IPS-NIHi7 (cell line): Measurements from ENCODE around the gene RHBDD1.
A peak's percentile ranks its signal among the peaks of the same experiment; 100 is the strongest.

Experiments used
- DNase-seq: peaks from one replicate; pipeline ENCODE4 v3.0.0; 2012; ENCODE audit warnings: mixed read lengths; ENCODE audit errors: extremely low spot score

The RHBDD1 gene

GRCh38 chr2:226916669-226917068 lies 80.8 kb downstream of the RHBDD1 start:
- no peak for DNase-seq

- no peak for DNase-seq
Observed at GRCh38 chr2:226932443-226932842, 96.6 kb downstream of the RHBDD1 start.

DNA sequence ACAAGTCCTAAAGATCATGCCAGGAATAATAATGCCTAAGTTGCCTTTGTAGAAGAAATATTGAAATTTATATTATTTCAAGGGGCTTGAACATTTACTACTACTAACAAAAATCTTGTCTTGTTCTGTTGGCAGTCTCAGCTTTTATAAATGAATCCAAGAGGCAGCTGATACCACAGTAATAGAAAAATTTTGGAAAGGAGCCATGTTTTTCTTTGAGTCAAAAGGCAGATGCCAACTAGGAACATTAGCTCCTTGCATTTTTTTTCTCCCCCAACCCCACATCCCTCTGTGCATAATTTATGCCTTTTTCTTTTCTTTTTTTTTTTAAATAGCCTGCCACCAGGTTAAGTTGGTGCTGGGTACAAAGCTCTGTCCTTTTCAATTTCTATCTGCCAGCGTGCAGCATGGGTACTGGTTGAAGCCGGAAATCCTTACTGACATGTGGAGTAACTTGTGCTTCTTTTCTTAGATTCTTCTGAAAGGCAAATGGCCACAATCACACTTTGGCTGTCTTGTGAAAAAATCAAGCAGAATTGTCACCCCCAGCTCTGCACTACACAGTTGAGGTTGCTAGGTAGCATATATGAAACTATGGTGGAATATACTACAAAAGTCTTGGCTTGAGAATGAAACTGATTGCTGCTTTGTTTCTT lies 98.8 kb downstream of the RHBDD1 start:
- DNase-seq: no peak

DNA sequence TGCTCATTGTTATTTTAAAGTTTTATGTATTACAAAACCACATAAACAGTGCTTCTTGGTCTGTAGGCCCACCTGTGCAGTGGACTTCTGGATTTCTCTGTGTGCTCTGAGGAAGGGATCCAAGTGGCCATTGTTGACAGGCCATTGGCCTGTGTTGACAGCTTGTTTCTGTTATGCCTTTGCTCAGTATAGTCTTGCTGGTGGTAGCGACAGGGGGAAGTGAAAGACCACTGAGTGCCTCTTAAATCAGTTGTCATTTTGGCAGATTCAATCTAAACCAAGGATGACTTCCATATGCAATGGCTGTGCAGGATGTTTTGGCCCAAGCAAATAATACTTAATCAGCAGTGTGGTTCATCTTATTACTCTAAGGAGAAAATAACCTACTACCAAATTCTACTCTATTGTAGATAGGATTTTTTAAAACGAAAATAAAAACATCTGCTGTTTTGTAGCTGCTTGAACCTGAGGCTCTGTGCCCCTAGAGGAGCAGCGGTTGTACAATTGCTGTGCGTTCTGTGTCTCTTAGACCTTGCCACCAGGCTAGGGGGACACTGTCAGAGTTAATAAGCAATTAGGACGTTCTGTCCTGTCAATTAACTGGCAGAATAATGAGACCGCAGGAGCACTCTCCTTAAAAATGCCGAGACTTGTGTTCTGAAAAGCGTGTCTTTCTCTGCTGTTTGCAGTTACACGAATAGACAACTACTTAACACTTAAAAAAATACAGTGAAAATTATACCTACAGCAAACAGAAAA lies 108.2 kb downstream of the RHBDD1 start:
- no peak for DNase-seq

GRCh38 chr2:226953206-226953605 lies 117.4 kb downstream of the RHBDD1 start:
- DNase-seq: no peak

DNA sequence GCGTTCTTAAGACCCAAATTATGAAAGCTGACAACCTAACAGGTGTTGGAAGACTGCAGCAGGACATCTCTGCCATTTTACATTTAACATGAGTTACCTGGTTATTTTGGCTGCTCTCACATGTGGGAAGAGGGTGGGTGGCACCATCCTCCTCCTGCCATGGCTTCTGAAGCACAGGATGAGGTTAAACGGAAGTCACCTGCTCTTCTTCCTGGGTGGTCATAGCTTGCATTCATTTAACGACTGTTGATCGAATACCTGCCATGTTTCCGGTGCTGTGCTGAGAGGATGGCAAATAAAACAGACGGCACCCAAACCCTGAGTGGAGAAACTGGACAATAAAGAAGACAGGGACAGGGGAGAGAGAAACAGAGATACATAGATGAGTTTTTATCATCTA lies 118.0 kb downstream of the RHBDD1 start:
- DNase-seq: no peak

GRCh38 chr2:226956659-226957058 lies 120.8 kb downstream of the RHBDD1 start:
- DNase-seq: no peak

DNA sequence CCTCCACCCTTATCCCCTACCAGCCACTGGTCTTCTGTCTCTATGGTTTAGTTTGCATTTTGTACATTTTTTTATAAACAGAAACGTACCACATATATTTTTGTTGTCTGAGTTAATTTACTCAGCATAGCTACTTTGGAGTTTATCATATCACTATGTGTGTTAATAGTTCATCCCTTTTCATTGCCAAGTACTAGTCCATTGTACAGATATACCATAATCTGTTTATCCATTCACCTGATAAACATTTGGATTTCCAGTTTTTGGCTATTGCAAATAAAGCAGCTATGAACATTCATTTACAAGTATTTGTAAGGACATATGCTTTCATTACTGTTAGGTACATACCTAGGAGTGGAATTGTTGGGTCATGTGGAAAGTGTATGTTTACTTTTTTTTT lies 123.6 kb downstream of the RHBDD1 start:
- no peak for DNase-seq

- DNase-seq: no peak
Observed at GRCh38 chr2:226962176-226962773, 126.4 kb downstream of the RHBDD1 start.

DNA sequence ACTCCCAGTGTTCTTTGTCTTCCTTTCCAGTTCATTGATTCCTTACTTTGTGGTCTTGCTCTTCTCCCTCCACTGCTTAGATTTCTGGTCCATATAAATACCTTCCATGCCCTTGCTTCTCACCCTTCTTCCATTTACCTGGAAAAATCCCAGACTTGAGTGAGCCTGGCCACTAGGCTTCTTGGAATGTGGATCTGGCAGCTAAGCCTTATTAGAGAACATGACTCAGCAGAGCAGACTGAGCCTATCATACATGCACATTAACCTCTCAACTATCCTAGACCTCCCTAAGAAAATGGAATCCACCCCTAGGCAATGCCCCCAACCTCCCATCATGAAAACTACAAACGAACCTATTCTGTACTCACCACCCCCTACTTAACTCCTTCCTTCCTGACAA lies 127.7 kb downstream of the RHBDD1 start:
- DNase-seq: peak; percentile 23

DNA sequence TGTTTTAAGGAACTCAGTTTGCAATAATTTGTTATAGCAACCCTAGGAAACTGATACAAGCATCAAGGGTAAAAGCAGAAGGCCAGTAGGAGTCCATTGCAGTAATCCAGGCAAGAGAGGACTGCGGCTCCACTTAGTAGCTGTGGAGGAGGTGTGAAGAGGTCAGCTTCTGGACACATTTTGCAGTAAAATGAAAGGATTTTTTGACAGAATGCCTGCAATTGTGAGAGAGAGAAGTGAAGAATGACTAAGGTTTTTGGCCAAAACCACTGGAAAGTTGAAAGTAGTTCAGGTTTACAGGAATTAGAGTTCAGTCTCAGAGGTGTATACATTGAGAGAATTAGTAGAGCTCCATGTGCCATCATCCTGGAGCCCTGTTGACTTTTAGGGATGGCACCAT lies 129.5 kb downstream of the RHBDD1 start:
- DNase-seq: no peak

GRCh38 chr2:226969417-226970080 lies 133.7 kb downstream of the RHBDD1 start:
- no peak for DNase-seq

GRCh38 chr2:226970362-226970761 lies 134.5 kb downstream of the RHBDD1 start:
- no peak for DNase-seq

GRCh38 chr2:226971084-226971483 lies 135.2 kb downstream of the RHBDD1 start:
- DNase-seq: no peak

- DNase-seq: no peak
Observed at GRCh38 chr2:226971770-226972169, 135.9 kb downstream of the RHBDD1 start.

DNA sequence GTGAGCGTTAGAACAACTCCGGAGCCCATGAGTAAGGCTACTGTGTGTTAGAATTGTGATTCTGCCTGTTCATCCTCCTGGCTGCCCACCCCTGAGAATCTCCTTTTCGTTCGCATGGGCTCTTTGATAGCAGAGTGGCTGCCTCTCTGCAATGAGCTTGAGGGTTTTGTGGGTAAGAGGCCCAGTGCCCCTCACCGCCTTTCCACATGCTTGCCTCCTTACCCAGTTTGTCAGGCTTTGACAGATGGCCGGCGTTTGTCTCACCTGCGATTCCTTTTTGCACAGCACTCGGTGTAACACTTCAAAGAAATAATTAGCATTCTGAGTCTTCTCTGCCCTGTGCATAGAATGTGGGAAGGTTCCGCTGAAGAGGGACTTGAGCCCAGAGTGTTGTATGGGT lies 138.0 kb downstream of the RHBDD1 start:
- no peak for DNase-seq

DNA sequence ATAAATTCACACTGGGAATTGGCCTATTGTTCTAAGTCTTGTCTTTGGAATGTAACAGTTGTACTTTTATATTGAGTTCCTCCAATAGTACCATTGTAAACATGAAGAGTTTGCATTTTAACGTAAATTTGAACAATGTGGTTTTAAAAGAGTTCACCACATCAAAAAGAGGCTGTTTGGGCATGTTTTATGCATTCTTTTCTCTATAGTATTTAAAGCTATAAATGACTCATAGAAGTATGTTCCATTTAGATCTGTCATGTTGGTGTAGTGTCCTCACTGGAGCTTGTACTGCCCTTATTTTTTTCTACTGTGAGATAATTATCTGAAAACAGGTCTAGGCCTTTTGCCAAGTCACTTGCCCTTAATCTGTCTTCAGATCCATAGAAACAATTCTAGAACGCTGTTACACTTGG lies 141.9 kb downstream of the RHBDD1 start:
- DNase-seq: no peak

GRCh38 chr2:226978300-226978699 lies 142.4 kb downstream of the RHBDD1 start:
- no peak for DNase-seq

DNA sequence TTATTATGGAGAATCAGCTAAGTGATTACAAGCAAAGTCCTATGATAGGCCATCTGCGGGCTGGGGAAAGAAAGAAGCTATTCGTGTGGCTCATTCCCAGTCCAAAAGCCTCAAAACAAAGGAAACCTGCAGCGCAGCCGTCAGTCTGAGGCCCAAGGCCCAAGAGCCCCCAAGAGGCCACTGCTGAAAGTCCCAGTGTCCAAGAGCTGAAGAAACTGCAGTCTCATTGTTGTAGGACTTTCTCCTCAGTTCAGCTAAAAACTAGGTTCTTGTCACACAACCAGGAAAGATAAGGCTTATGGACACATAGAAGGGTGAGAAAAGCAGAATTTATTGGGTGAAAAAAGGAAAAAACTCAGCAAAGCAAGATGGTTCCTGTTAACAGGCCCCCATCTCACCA lies 143.2 kb downstream of the RHBDD1 start:
- peak; percentile 25 for DNase-seq

DNA sequence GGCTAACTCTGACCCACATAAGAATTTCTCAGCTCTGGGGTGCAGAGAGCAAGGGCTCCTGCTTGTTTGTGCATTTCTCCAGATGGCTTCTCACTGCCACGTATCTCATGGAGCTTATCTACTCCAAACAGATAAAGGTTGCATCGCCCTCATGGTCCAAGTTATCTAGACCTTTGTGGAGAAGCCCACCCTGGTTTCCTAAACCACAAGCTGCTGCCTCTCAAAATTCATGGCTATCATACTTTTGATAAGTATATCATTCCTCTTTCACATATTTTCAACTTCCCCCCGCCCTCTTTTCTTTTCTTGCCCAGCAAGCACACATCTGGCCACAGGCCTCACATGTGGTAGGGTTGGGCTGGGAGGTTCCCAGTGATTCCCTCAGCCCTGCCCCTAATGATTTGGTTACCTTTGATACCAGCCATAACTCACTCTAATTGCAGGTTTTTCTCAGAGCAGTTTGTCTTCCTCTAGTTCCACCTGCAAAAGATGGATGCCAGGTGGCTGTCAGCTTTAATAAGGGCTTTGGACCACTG lies 146.0 kb downstream of the RHBDD1 start:
- DNase-seq: no peak

- no peak for DNase-seq
Observed at GRCh38 chr2:226983895-226984749, 148.3 kb downstream of the RHBDD1 start.
